Nephron progenitor cell (in vitro differentiated cells): ENCODE data around the gene BRINP1.

Experiments used
- DNase-seq: peaks from one replicate; pipeline ENCODE4 v3.0.0; 2021
- H3K27ac Mint-ChIP-seq: 2 replicates; pipeline ENCODE4 v1.8.0; 2021; ENCODE audit warnings: mild to moderate bottlenecking, moderate library complexity, mixed read lengths
- H3K27me3 Mint-ChIP-seq: 2 replicates; pipeline ENCODE4 v1.8.0; 2021; ENCODE audit warnings: mild to moderate bottlenecking, low read depth, mixed read lengths; ENCODE audit not compliant: poor library complexity
- H3K36me3 Mint-ChIP-seq: 2 replicates; pipeline ENCODE4 v1.8.0; 2021; ENCODE audit warnings: low read depth, mixed read lengths
- H3K4me1 Mint-ChIP-seq: 2 replicates; pipeline ENCODE4 v1.8.0; 2021; ENCODE audit warnings: mixed read lengths
- H3K4me3 Mint-ChIP-seq: 2 replicates; pipeline ENCODE4 v1.8.0; 2021; ENCODE audit warnings: mild to moderate bottlenecking, moderate library complexity, mixed read lengths
- H3K9me3 Mint-ChIP-seq: 2 replicates; pipeline ENCODE4 v1.8.0; 2021; ENCODE audit warnings: mild to moderate bottlenecking, moderate library complexity, mixed read lengths
- TF ChIP-seq, protein P1 (sequence below): fragments of 200-600 bp; sonication (generic); IDR thresholded peaks from 2 replicates; pipeline ENCODE4 v1.5.0; 2021; ENCODE audit warnings: antibody characterized with exemption

Gene BRINP1

GRCh38 chr9:119224431-119224830, 144.8 kb downstream of the BRINP1 start:
- peaks cover 7% of the 10 kb centered on the region for H3K36me3 Mint-ChIP-seq
- H3K9me3 Mint-ChIP-seq, result no peaks in the 10 kb centered on the region
- H3K27ac Mint-ChIP-seq, result no peak overlapping the region
- H3K4me1 Mint-ChIP-seq, result peaks cover 10% of the 10 kb centered on the region
- TF ChIP-seq, protein P1, sequence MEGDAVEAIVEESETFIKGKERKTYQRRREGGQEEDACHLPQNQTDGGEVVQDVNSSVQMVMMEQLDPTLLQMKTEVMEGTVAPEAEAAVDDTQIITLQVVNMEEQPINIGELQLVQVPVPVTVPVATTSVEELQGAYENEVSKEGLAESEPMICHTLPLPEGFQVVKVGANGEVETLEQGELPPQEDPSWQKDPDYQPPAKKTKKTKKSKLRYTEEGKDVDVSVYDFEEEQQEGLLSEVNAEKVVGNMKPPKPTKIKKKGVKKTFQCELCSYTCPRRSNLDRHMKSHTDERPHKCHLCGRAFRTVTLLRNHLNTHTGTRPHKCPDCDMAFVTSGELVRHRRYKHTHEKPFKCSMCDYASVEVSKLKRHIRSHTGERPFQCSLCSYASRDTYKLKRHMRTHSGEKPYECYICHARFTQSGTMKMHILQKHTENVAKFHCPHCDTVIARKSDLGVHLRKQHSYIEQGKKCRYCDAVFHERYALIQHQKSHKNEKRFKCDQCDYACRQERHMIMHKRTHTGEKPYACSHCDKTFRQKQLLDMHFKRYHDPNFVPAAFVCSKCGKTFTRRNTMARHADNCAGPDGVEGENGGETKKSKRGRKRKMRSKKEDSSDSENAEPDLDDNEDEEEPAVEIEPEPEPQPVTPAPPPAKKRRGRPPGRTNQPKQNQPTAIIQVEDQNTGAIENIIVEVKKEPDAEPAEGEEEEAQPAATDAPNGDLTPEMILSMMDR, result no peak
- peaks cover 4% of the 10 kb centered on the region for H3K27me3 Mint-ChIP-seq
- DNase-seq, result no peak
- H3K4me3 Mint-ChIP-seq, result no peak overlapping the region

GRCh38 chr9:119221276-119221675, 148.0 kb downstream of the BRINP1 start:
- Mint-ChIP-seq H3K9me3 (no peaks in the 10 kb centered on the region), H3K27me3 (peaks cover 7% of the 10 kb centered on the region), H3K4me1 (peaks cover 32% of the 10 kb centered on the region), H3K27ac (no peak overlapping the region), H3K36me3 (peaks cover 10% of the 10 kb centered on the region), H3K4me3 (no peak overlapping the region)
- DNase-seq, result no peak
- TF ChIP-seq, protein P1, result no peak

GRCh38 chr9:119218293-119218692, 150.9 kb downstream of the BRINP1 start:
- Mint-ChIP-seq H3K4me1 (peaks cover 35% of the 10 kb centered on the region), H3K27ac (no peak overlapping the region), H3K4me3 (no peak overlapping the region), H3K27me3 (peaks cover 10% of the 10 kb centered on the region), H3K9me3 (no peaks in the 10 kb centered on the region), H3K36me3 (peaks cover 10% of the 10 kb centered on the region)
- TF ChIP-seq, protein P1, result no peak
- DNase-seq, result no peak

GRCh38 chr9:119216651-119217331, 152.4 kb downstream of the BRINP1 start:
- Mint-ChIP-seq H3K4me1 (peaks cover 35% of the 10 kb centered on the region), H3K36me3 (peaks cover 10% of the 10 kb centered on the region), H3K9me3 (no peaks in the 10 kb centered on the region), H3K4me3 (peak overlapping the region; percentile 11), H3K27ac (peak overlapping the region; percentile 57), H3K27me3 (peaks cover 9% of the 10 kb centered on the region)
- TF ChIP-seq, protein P1, result no peak
- DNase-seq, result peak; percentile 12

DNA sequence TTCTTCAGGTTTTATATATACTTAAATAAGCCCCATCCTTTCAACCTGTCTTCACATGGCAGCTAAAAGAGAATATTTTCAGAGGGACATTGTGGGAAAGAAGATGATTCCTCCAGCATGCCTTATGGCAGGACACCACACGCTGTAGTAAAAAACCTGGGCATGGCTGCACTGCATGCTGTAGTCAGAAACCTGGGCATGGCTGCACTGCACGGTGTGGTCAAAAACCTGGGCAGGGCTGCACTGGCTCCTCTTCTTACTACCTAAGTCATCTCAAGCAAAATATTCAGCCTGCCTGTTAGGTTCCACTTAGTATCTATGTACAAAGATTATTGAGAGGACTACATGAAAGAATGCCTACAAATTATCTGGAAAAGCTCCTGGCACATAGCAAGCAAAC, 153.6 kb downstream of the BRINP1 start:
- H3K27me3 Mint-ChIP-seq, result peaks cover 6% of the 10 kb centered on the region
- no peak overlapping the region for H3K27ac Mint-ChIP-seq
- peaks cover 9% of the 10 kb centered on the region for H3K36me3 Mint-ChIP-seq
- H3K9me3 Mint-ChIP-seq, result no peaks in the 10 kb centered on the region
- no peak overlapping the region for H3K4me3 Mint-ChIP-seq
- TF ChIP-seq, protein P1, result no peak
- DNase-seq, result no peak
- peaks cover 26% of the 10 kb centered on the region for H3K4me1 Mint-ChIP-seq

GRCh38 chr9:119213471-119213870, 155.8 kb downstream of the BRINP1 start:
- peaks cover 3% of the 10 kb centered on the region for H3K27me3 Mint-ChIP-seq
- H3K9me3 Mint-ChIP-seq, result no peaks in the 10 kb centered on the region
- H3K27ac Mint-ChIP-seq, result no peak overlapping the region
- peaks cover 21% of the 10 kb centered on the region for H3K4me1 Mint-ChIP-seq
- no peak overlapping the region for H3K4me3 Mint-ChIP-seq
- TF ChIP-seq, protein P1, result no peak
- DNase-seq, result no peak
- H3K36me3 Mint-ChIP-seq, result peaks cover 4% of the 10 kb centered on the region
